ENCODE results near the gene UBQLN2. TPM values are rescaled to one million over a fixed set of nuclear protein-coding genes. Genes with fewer than 3 reads are reported as not detected.

The UBQLN2 gene
- total RNA-seq, 4 donors from 2014 or later, result 23.2 to 27.8 (median 27.6) TPM

- no peak overlapping the region for H3K4me3 ChIP-seq (ENCODE audit: low read depth, poor library complexity, severe bottlenecking)
- no peak for DNase-seq (ENCODE audit: low spot score in 2 of 2)
- 77 to 95% methylated on average over 2 of the region's 2 CpGs for WGBS, 2 donors
- intact Hi-C loops (cut with DNase I; ENCODE audit: low total_unique reads), result no loop called here
- TF ChIP-seq CTCF (IDR thresholded peaks at IDR 0.05) (no peak), POLR2A (IDR thresholded peaks at IDR 0.05) (no peak)
Measured at GRCh38 chrX:56557376-56557929, 6.0 kb upstream of the UBQLN2 start.

GRCh38 chrX:56564164-56564885 is 898 bp downstream of the UBQLN2 start:
- WGBS, 2 donors, result 4 to 36% methylated on average over 11 to 21 of the region's 23 CpGs
- intact Hi-C loops (cut with DNase I; ENCODE audit: low total_unique reads), result no loop called here
- DNase-seq (ENCODE audit: low spot score in 2 of 2), result peak in 1 of 2 donors; percentile 12
- TF ChIP-seq POLR2A (IDR thresholded peaks at IDR 0.05) (no peak), CTCF (IDR thresholded peaks at IDR 0.05) (no peak)
- H3K4me3 ChIP-seq (ENCODE audit: low read depth, poor library complexity, severe bottlenecking), result peak overlapping the region; percentile 43

- TF ChIP-seq CTCF (IDR thresholded peaks at IDR 0.05), result no peak
- no peak for TF ChIP-seq POLR2A (IDR thresholded peaks at IDR 0.05)
Measured at GRCh38 chrX:56564921-56565840, 1.8 kb downstream of the UBQLN2 start.

GRCh38 chrX:56569378-56570057 is 6.1 kb downstream of the UBQLN2 start:
- intact Hi-C loops (cut with DNase I; ENCODE audit: low total_unique reads), result no loop called here
- WGBS, 2 donors, result 61 to 87% methylated on average over 5 to 6 of the region's 6 CpGs
- no peak overlapping the region for H3K4me3 ChIP-seq (ENCODE audit: low read depth, poor library complexity, severe bottlenecking)
- TF ChIP-seq CTCF (IDR thresholded peaks at IDR 0.05) (no peak), POLR2A (IDR thresholded peaks at IDR 0.05) (no peak)
- DNase-seq (ENCODE audit: low spot score in 2 of 2), result no peak

More at GRCh38 chrX:56564921-56565840, 1.8 kb downstream of the UBQLN2 start:
- DNase-seq (ENCODE audit: low spot score in 2 of 2), result peak in 1 of 2 donors; percentile 63
- intact Hi-C loops (cut with DNase I; ENCODE audit: low total_unique reads), result no loop called here
- WGBS, 2 donors, result 6 to 44% methylated on average over 5 to 20 of the region's 20 CpGs
- no peak overlapping the region for H3K4me3 ChIP-seq (ENCODE audit: low read depth, poor library complexity, severe bottlenecking)

DNA sequence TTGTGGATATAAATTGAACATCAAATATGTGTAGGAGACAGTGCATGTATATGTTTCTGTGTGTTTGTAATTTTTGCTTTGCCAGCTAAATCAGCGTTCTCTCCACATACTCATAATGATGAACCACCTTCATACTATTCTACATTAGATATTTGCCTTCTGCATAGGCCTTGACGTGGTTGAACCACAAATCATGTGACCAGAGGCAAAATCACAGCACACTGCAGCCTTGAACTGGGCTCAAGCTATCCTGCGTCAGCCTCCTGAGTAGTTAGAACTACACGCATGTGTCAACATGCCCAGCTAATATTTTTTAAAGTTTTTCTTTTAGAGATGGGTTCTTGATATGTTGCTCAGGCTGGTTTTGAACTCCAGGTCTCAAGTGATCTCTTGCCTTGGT is 9.5 kb downstream of the UBQLN2 start:
- WGBS, 2 donors, result 51 to 52% methylated on average over 4 of the region's 4 CpGs
- H3K4me3 ChIP-seq (ENCODE audit: low read depth, poor library complexity, severe bottlenecking), result no peak overlapping the region
- no peak for DNase-seq (ENCODE audit: low spot score in 2 of 2)
- TF ChIP-seq POLR2A (IDR thresholded peaks at IDR 0.05) (no peak), CTCF (IDR thresholded peaks at IDR 0.05) (no peak)
- intact Hi-C loops (cut with DNase I; ENCODE audit: low total_unique reads), result no loop called here
